SJCRH30 (cell line): ENCODE measurements around the gene PCDHA3. TPM values are rescaled to one million over a fixed set of nuclear protein-coding genes. Genes with fewer than 3 reads are reported as not detected.
"Not testable (repeated sequence)": the region's sequence is repeated elsewhere in the genome, so short reads cannot be mapped to it uniquely, and the experiment has no call there.

Source experiments
- DNase-seq, 2 experiments: peaks; one replicate each; pipeline ENCODE4 v3.0.0-alpha.2; 2015 to 2020
- H3K27ac ChIP-seq: fragments of 250-450 bp; sonication (Bioruptor Pico); 2 replicates; pipeline ENCODE4 v1.5.1; 2020; ENCODE audit warnings: mild to moderate bottlenecking, moderate library complexity
- H3K27me3 ChIP-seq: fragments of 250-450 bp; sonication (Bioruptor Pico); 2 replicates; pipeline ENCODE4 v1.5.1; 2020; ENCODE audit warnings: mild to moderate bottlenecking, moderate library complexity
- H3K36me3 ChIP-seq: fragments of 250-450 bp; sonication (Bioruptor Pico); 2 replicates; pipeline ENCODE4 v1.5.1; 2020; ENCODE audit warnings: mild to moderate bottlenecking, moderate library complexity
- H3K4me1 ChIP-seq: fragments of 250-450 bp; sonication (Bioruptor Pico); 2 replicates; pipeline ENCODE4 v1.5.1; 2020; ENCODE audit warnings: mild to moderate bottlenecking, moderate library complexity
- H3K4me3 ChIP-seq: fragments of 250-450 bp; sonication (Bioruptor Pico); 2 replicates; pipeline ENCODE4 v1.5.1; 2020; ENCODE audit warnings: mild to moderate bottlenecking, moderate library complexity
- H3K9me3 ChIP-seq: fragments of 250-450 bp; sonication (Bioruptor Pico); replicated peaks from 2 replicates; pipeline ENCODE4 v1.5.1; 2020; ENCODE audit warnings: mild to moderate bottlenecking, moderate library complexity
- total RNA-seq: library from RNA; depleted of rRNA; stranded (reverse); fragments of >200 nt; shearing (Covaris generic); gene quantifications from 2 replicates; pipeline ENCODE4 v1.2.3, GENCODE V29; 2014; rRNA removed

Gene PCDHA3
- total RNA-seq, 1 experiment from 2014 or later = 0.02 TPM

GRCh38 chr5:140833993-140834392 is 33.1 kb downstream of the PCDHA3 start, which contains the start of gene PCDHA7:
Gene PCDHA7 (plus strand): TSS chr5:140834269. CDS start chr5:140834384, 115 bp downstream.
- Histone ChIP-seq H3K27ac (no peak within 1 kb of the TSS), H3K27me3 (no peaks in the 10 kb centered on the region), H3K4me1 (no peaks in the 10 kb centered on the region), H3K4me3 (no peak within 1 kb of the TSS), H3K9me3 (no peaks in the 10 kb centered on the region), H3K36me3 (no peaks in the 10 kb centered on the region)
- no peak for DNase-seq

GRCh38 chr5:140834439-140835008 is 33.7 kb downstream of the PCDHA3 start:
- H3K4me3 ChIP-seq, H3K27me3 ChIP-seq, DNase-seq, H3K9me3 ChIP-seq, H3K36me3 ChIP-seq, H3K4me1 ChIP-seq, H3K27ac ChIP-seq: not testable (repeated sequence)

- no peaks in the 10 kb centered on the region for H3K36me3 ChIP-seq
- H3K4me1 ChIP-seq = no peaks in the 10 kb centered on the region
- H3K9me3 ChIP-seq = no peaks in the 10 kb centered on the region
- no peak for DNase-seq
- H3K27ac ChIP-seq = no peak overlapping the region
- H3K27me3 ChIP-seq = no peaks in the 10 kb centered on the region
- H3K4me3 ChIP-seq = no peak overlapping the region
Observed at GRCh38 chr5:140835622-140836510, 35.0 kb downstream of the PCDHA3 start.

GRCh38 chr5:140840978-140841962 is 40.4 kb downstream of the PCDHA3 start, which contains the start of gene PCDHA8:
Gene PCDHA8 (plus strand): TSS chr5:140841187. CDS start chr5:140841322, 135 bp downstream.
- DNase-seq = peak in 1 of 2 experiments; percentile 62
- Histone ChIP-seq H3K4me3 (no peak within 1 kb of the TSS), H3K4me1 (no peaks in the 10 kb centered on the region), H3K9me3 (no peaks in the 10 kb centered on the region; the same call in 1 of the 2 replicates), H3K27me3 (no peaks in the 10 kb centered on the region), H3K27ac (no peak within 1 kb of the TSS), H3K36me3 (no peaks in the 10 kb centered on the region)

- no peak for DNase-seq
- no peaks in the 10 kb centered on the region for H3K4me1 ChIP-seq
- no peak overlapping the region for H3K4me3 ChIP-seq
- no peaks in the 10 kb centered on the region for H3K27me3 ChIP-seq
- no peaks in the 10 kb centered on the region for H3K36me3 ChIP-seq
- H3K27ac ChIP-seq = no peak overlapping the region
- H3K9me3 ChIP-seq = no peaks in the 10 kb centered on the region; the same call in 1 of the 2 replicates
Observed at GRCh38 chr5:140842798-140843733, 42.2 kb downstream of the PCDHA3 start.

- H3K36me3 ChIP-seq, H3K4me3 ChIP-seq, H3K4me1 ChIP-seq, H3K27me3 ChIP-seq, H3K27ac ChIP-seq, H3K9me3 ChIP-seq: not testable (repeated sequence)
- peak in 1 of 2 experiments; percentile 1 for DNase-seq
Observed at GRCh38 chr5:140848139-140849102, 47.6 kb downstream of the PCDHA3 start, which contains the start of gene PCDHA9. Gene PCDHA9 (plus strand): TSS chr5:140848382. CDS start chr5:140848496, 114 bp downstream.

- not testable (repeated sequence) for H3K36me3 ChIP-seq, H3K9me3 ChIP-seq, H3K27ac ChIP-seq, H3K4me1 ChIP-seq, H3K27me3 ChIP-seq, H3K4me3 ChIP-seq, DNase-seq
Observed at GRCh38 chr5:140849831-140850634, 49.2 kb downstream of the PCDHA3 start.

Other genes starting within 250 kb of the PCDHA3 start
- gene SRA1, start 243.6 kb upstream of the PCDHA3 start, total RNA-seq = 27.5 and 36.1 TPM in 2 replicates
- 10.2 and 16.9 TPM in 2 replicates for gene APBB3, start 236.5 kb upstream of the PCDHA3 start, total RNA-seq
- 61.2 and 62.3 TPM in 2 replicates for gene SLC35A4, start 236.2 kb upstream of the PCDHA3 start, total RNA-seq
- gene CD14, start 167.9 kb upstream of the PCDHA3 start, total RNA-seq = 0.18 and 0.38 TPM in 2 replicates
- gene TMCO6, start 161.6 kb upstream of the PCDHA3 start, total RNA-seq = 11.1 and 11.3 TPM in 2 replicates
- gene NDUFA2, start 153.4 kb upstream of the PCDHA3 start, total RNA-seq = 86.0 and 106 TPM in 2 replicates
- gene IK, start 153.2 kb upstream of the PCDHA3 start, total RNA-seq = 94.5 and 100 TPM in 2 replicates
- gene WDR55, start 136.2 kb upstream of the PCDHA3 start, total RNA-seq = 15.5 and 17.9 TPM in 2 replicates
- gene DND1, start 127.5 kb upstream of the PCDHA3 start, total RNA-seq = 0.41 and 1.8 TPM in 2 replicates
- gene HARS1, start 109.7 kb upstream of the PCDHA3 start, total RNA-seq = 75.2 and 82.0 TPM in 2 replicates
- 27.1 TPM in 2 replicates for gene HARS2, start 109.6 kb upstream of the PCDHA3 start, total RNA-seq
- gene ZMAT2, start 100.6 kb upstream of the PCDHA3 start, total RNA-seq = 62.4 and 67.9 TPM in 2 replicates
- not detected in 2 replicates for gene PCDHA1, start 14.9 kb upstream of the PCDHA3 start, total RNA-seq
- not detected in 2 replicates for gene PCDHA2, start 6.2 kb upstream of the PCDHA3 start, total RNA-seq
- gene PCDHA4, start 6.0 kb downstream of the PCDHA3 start, total RNA-seq = not detected in 2 replicates
- gene PCDHA5, start 20.6 kb downstream of the PCDHA3 start, total RNA-seq = 0.08 and 0.18 TPM in 2 replicates
- gene PCDHA6, start 26.9 kb downstream of the PCDHA3 start, total RNA-seq = 0.10 TPM in 1 of 2 replicates, not detected in the other
- gene PCDHA7, start 33.2 kb downstream of the PCDHA3 start, total RNA-seq = not detected in 2 replicates
- 0.05 and 0.08 TPM in 2 replicates for gene PCDHA8, start 40.1 kb downstream of the PCDHA3 start, total RNA-seq
- gene PCDHA9, start 47.3 kb downstream of the PCDHA3 start, total RNA-seq = 0.02 TPM in 1 of 2 replicates, not detected in the other
- gene PCDHA10, start 54.8 kb downstream of the PCDHA3 start, total RNA-seq = 0.05 and 0.16 TPM in 2 replicates
- gene PCDHA11, start 67.9 kb downstream of the PCDHA3 start, total RNA-seq = not detected in 2 replicates
- not detected in 2 replicates for gene PCDHA12, start 74.3 kb downstream of the PCDHA3 start, total RNA-seq
- 0.05 TPM in 1 of 2 replicates, not detected in the other for gene PCDHA13, start 81.1 kb downstream of the PCDHA3 start, total RNA-seq
- not detected in 2 replicates for gene PCDHAC1, start 125.2 kb downstream of the PCDHA3 start, total RNA-seq
- 0.08 TPM in 1 of 2 replicates, not detected in the other for gene PCDHAC2, start 165.4 kb downstream of the PCDHA3 start, total RNA-seq